ENCODE data around the gene HERC6. TPM values are rescaled to one million over a fixed set of nuclear protein-coding genes. Genes with fewer than 3 reads are reported as not detected.

HERC6 gene
- total and polyA plus RNA-seq, 2 donors (not counting 1 experiment from before 2014, with no cell fraction given), result 5.1 to 10.9 TPM

GRCh38 chr4:88443486-88443885 is 64.8 kb downstream of the HERC6 start:
- intact Hi-C loops (cut with micrococcal nuclease), result no loop called here
- POLR2A ChIA-PET, result no interaction called here

GRCh38 chr4:88445252-88445651 is 66.6 kb downstream of the HERC6 start:
- Histone ChIP-seq H3K9me3 (ENCODE audit: control extremely low read depth in 1 of 3, control insufficient read depth in 2 of 3, insufficient read depth in 1 of 3, low read length in 2 of 3) (peaks cover 0 to 7% (median 5%) of the 10 kb centered on the region in 3 donors), H3K9ac (ENCODE audit: low read length) (no peak overlapping the region), H3K27ac (ENCODE audit: low read length in 2 of 2) (no peak overlapping the region), H3K36me3 (replicated peaks in 1 of 2; ENCODE audit: control extremely low read depth in 1 of 2, control insufficient read depth in 1 of 2, extremely low read depth in 1 of 2, insufficient read depth in 2 of 2, low read length in 1 of 2) (peaks cover 0 to 10% of the 10 kb centered on the region in 2 experiments), H3K4me3 (ENCODE audit: control extremely low read depth in 1 of 5, extremely low read depth in 1 of 5, insufficient read depth in 1 of 5, low read depth in 2 of 5, low read length in 4 of 5) (no peak overlapping the region), H3K4me1 (ENCODE audit: control insufficient read depth in 2 of 2, insufficient read depth in 2 of 2, low read length in 2 of 2) (no peaks in the 10 kb centered on the region), H2AFZ (ENCODE audit: insufficient read depth, low read depth, low read length, poor library complexity, severe bottlenecking) (no peak overlapping the region), H4K20me1 (ENCODE audit: control insufficient read depth, insufficient read depth, low read length, poor library complexity, severe bottlenecking) (no peaks in the 10 kb centered on the region), H3K79me2 (ENCODE audit: control insufficient read depth, insufficient read depth, low read length) (no peaks in the 10 kb centered on the region), H3K27me3 (replicated peaks in 1 of 4; ENCODE audit: control extremely low read depth in 1 of 4, control insufficient read depth in 3 of 4, insufficient read depth in 4 of 4, low read length in 3 of 4) (no peaks in the 10 kb centered on the region), H3K4me2 (replicated peaks; ENCODE audit: low read depth, low read length, poor library complexity, severe bottlenecking) (no peak overlapping the region)
- intact Hi-C loops (cut with micrococcal nuclease), result no loop called here
- POLR2A ChIA-PET, result interaction anchor here (0.6 kb wide), 1 partner anchor 34 kb away, joined by 7 read pairs; no protein-coding TSS in a partner anchor
- no peaks in the 10 kb centered on the region for H3K27me3 Mint-ChIP-seq
- H3K4me1 Mint-ChIP-seq, result no peaks in the 10 kb centered on the region
- DNase-seq (no peak), ATAC-seq (ENCODE audit: low read depth) (no peak)
- CTCF ChIA-PET, result interaction anchor here (1.1 to 1.3 kb wide), 2 partner anchors 63 to 70 kb away, joined by 3 read pairs; no protein-coding TSS in a partner anchor
- WGBS (ENCODE audit: insufficient coverage), result 100% methylated on average over 2 of the region's 4 CpGs
- no peak overlapping the region for H3K4me3 Mint-ChIP-seq
- TF ChIP-seq EZH2 (IDR thresholded peaks at IDR 0.05; ENCODE audit: borderline replicate concordance, insufficient read depth, low read depth, low read length, poor library complexity, severe bottlenecking), result no peak
- TF ChIP-seq, protein P1, sequence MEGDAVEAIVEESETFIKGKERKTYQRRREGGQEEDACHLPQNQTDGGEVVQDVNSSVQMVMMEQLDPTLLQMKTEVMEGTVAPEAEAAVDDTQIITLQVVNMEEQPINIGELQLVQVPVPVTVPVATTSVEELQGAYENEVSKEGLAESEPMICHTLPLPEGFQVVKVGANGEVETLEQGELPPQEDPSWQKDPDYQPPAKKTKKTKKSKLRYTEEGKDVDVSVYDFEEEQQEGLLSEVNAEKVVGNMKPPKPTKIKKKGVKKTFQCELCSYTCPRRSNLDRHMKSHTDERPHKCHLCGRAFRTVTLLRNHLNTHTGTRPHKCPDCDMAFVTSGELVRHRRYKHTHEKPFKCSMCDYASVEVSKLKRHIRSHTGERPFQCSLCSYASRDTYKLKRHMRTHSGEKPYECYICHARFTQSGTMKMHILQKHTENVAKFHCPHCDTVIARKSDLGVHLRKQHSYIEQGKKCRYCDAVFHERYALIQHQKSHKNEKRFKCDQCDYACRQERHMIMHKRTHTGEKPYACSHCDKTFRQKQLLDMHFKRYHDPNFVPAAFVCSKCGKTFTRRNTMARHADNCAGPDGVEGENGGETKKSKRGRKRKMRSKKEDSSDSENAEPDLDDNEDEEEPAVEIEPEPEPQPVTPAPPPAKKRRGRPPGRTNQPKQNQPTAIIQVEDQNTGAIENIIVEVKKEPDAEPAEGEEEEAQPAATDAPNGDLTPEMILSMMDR (IDR thresholded peaks at IDR 0.05), result no peak
- H3K9me3 Mint-ChIP-seq (ENCODE audit: insufficient read depth), result no peaks in the 10 kb centered on the region
- no peak overlapping the region for H3K27ac Mint-ChIP-seq

More at GRCh38 chr4:88443486-88443885, 64.8 kb downstream of the HERC6 start:
- Histone ChIP-seq H3K27me3 (replicated peaks in 1 of 4; ENCODE audit: control extremely low read depth in 1 of 4, control insufficient read depth in 3 of 4, insufficient read depth in 4 of 4, low read length in 3 of 4) (no peaks in the 10 kb centered on the region), H3K9ac (ENCODE audit: low read length) (no peak overlapping the region), H4K20me1 (ENCODE audit: control insufficient read depth, insufficient read depth, low read length, poor library complexity, severe bottlenecking) (no peaks in the 10 kb centered on the region), H3K4me1 (ENCODE audit: control insufficient read depth in 2 of 2, insufficient read depth in 2 of 2, low read length in 2 of 2) (no peaks in the 10 kb centered on the region), H3K4me2 (replicated peaks; ENCODE audit: low read depth, low read length, poor library complexity, severe bottlenecking) (no peak overlapping the region), H3K4me3 (ENCODE audit: control extremely low read depth in 1 of 5, extremely low read depth in 1 of 5, insufficient read depth in 1 of 5, low read depth in 2 of 5, low read length in 4 of 5) (no peak overlapping the region), H3K79me2 (ENCODE audit: control insufficient read depth, insufficient read depth, low read length) (no peaks in the 10 kb centered on the region), H2AFZ (ENCODE audit: insufficient read depth, low read depth, low read length, poor library complexity, severe bottlenecking) (no peak overlapping the region), H3K36me3 (replicated peaks in 1 of 2; ENCODE audit: control extremely low read depth in 1 of 2, control insufficient read depth in 1 of 2, extremely low read depth in 1 of 2, insufficient read depth in 2 of 2, low read length in 1 of 2) (peaks cover 0 to 10% of the 10 kb centered on the region in 2 experiments), H3K27ac (ENCODE audit: low read length in 2 of 2) (no peak overlapping the region), H3K9me3 (ENCODE audit: control extremely low read depth in 1 of 3, control insufficient read depth in 2 of 3, insufficient read depth in 1 of 3, low read length in 2 of 3) (peaks cover 0 to 7% (median 5%) of the 10 kb centered on the region in 3 donors)
- 100% methylated on average over 1 of the region's 5 CpGs for WGBS (ENCODE audit: insufficient coverage)
- no peaks in the 10 kb centered on the region for H3K9me3 Mint-ChIP-seq (ENCODE audit: insufficient read depth)
- CTCF ChIA-PET, result no interaction called here
- ATAC-seq (ENCODE audit: low read depth) (no peak), DNase-seq (no peak)
- H3K27ac Mint-ChIP-seq, result no peak overlapping the region
- TF ChIP-seq, protein P1 (IDR thresholded peaks at IDR 0.05), result no peak
- H3K4me3 Mint-ChIP-seq, result no peak overlapping the region
- no peaks in the 10 kb centered on the region for H3K27me3 Mint-ChIP-seq
- H3K4me1 Mint-ChIP-seq, result no peaks in the 10 kb centered on the region
